Colon (tissue), 2 donors: ENCODE measurements around the gene KLHDC7B.

ENCODE experiments used
- FAIRE-seq: peaks from 2 replicates; lab custom pipeline; 2012; peaks lifted over from hg19 to GRCh38; lab: Jason Lieb, UNC
- donor health status: control.
- donor health status: control.

The KLHDC7B gene

DNA sequence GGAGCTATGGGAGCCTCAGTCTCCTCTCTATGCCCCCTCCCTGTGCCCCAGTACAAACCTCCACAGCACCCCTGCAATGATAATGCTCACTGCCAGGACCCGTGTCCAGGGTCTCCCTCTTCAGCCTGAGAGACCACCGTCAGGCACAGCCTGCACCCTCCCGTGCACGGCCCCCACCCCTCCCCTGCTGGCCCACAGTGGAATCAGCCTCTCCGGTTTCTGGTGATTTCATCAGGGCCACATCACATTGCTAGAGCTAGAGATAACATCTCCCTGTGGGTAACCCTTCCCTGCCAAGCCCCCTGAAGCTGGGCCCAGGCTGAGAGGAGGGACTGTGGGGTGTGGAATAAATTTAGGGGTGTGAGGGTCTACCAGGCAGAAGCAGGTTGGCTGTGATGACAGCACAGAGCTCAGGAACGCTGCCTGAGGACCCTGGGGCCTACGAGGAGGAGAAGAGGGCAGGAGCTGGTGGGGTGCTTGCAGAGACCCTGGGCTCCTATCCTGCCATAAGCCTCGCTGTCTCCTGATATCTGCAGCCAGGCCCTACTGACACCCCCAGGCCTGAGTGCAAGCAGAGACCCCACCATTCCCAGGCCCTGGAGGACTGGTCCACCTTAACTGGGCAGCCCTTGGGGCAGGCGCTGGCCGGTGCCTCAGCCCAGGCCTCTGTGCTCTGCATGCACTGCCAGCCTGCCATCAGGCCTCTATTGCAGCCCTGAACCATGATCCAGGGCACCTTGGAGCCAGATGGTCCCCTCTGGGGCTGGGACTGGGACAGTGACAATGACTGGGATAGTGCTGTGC, at the start of gene KLHDC7B:
TSS of gene KLHDC7B (plus strand) at position 378 of the 804 bp plus-strand sequence. CDS start at position 723, 345 bp downstream.
- no peak for FAIRE-seq

DNA sequence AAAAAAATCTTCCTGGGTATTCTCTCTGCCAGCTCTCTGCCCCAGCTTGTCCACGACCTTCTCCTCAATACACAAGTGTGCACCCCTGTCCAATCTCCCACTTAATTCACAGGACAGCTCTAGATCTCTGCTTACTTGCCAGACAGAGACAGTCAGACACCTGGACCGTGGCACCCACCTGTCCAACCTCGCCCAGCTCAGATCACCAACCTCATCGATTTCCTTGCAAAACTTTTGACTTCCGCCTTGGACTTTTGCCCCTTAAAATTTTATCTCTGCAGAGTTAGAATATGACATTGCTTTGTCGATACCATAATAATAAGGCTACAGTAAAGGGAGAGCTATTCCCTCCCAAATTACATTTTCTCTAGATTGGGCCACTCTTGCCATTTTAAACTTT, 48.6 kb upstream of the KLHDC7B start:
- no peak for FAIRE-seq

DNA sequence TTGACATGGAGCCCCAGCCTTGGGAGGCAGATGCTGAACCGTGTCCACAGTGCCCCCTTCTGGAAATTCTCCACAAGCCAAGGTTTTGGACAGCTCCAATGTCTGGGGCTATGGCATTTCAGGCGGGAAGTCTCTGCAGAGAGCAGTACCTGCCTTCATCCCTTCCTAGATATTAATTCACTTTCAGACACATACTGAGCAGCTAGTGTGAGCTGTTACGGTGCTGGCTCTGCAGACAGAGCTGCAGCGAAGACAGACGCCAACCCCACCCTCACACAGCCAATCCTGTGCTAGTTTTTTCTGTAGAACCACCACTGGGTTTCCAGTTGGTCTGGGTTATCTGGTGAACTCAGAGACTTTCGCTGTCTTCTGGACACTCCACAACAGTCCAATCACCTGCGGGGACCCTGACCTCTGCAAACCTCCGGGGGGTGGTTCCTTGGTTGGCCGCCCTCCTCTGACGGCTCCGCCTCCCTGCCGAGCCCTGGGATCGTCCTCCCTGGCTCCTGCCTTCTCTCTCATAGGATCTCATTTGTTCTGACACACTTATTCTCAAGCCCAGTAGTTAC, 47.3 kb upstream of the KLHDC7B start:
- no peak for FAIRE-seq

DNA sequence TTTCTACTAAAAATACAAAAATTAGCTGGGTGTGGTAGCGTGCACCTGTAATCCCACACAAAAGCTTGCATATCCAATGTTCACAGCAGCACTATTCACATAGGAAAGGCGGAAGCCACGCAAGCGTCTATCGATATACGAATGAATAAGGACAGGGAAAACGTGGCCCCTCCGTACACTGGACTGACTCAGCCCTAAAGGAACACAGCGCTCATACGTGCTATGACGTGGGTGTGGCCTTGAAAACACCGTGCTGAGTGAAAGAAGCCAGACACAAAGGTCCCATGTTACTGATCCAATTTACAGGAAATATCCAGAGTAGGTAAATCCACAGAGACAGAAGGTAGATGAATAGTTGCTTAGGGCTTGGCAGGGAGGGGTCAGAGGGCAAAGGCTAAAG, 45.2 kb upstream of the KLHDC7B start:
- no peak for FAIRE-seq

DNA sequence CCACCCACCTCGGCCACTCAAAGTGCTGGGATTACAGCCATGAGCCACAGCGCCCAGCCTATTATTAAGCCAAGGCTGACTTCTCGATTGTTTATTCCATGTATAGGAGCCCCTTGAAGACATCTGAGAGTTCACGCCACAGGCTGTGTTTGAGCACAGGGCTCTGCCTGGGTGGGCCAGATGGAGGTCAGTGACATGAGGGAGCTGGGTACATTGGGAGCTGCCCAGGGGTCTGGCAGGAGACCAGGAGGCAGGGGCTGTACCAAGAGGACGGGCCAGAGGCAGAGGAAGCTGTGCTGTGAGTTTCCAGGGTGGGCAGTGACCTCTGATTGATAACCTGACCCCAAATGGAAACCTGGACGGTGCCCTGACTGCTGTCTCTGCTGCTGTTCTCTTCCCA, 43.6 kb upstream of the KLHDC7B start:
- FAIRE-seq, result no peak

DNA sequence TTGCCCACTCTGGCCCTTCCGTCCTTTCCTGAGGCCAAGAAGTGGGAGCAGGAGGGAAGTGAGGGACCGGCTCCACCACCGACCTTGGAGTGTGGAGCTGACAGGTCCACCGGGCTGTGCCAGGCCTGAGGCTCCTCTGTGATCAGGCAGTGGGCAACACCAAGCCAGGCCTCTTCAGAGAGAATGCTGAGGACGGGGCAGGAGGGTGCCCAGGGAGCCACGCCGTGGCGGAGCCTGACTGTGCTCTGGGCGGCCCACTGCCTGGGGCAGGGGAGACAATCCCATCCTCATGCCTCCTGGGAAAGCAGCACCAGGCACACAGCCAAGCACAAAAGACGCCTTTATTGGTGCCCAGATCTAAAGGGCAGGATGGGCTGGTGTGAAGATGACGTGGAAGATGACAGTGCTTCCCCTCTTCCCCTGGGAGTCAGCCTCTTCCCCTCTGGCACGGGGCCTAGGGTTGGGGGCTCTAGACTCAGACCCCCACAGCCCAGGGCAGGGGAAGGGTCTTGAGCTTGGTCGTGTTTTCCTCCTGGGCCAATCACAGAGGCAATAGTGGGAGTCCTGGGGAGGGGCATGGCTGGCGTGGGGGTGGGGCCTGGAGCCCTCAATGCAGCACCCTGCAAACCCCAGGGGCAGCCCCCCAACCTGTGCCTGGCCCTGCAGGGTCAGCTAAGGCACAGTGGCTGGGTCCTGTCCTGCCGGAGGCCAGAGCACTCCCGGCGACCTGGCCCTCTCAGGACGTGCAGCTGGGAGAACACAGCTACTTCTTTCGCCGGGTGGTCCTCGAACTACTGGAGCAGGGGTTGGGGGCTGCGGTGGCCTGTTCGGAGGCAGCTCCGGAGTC, 42.8 kb upstream of the KLHDC7B start:
- FAIRE-seq, result no peak

DNA sequence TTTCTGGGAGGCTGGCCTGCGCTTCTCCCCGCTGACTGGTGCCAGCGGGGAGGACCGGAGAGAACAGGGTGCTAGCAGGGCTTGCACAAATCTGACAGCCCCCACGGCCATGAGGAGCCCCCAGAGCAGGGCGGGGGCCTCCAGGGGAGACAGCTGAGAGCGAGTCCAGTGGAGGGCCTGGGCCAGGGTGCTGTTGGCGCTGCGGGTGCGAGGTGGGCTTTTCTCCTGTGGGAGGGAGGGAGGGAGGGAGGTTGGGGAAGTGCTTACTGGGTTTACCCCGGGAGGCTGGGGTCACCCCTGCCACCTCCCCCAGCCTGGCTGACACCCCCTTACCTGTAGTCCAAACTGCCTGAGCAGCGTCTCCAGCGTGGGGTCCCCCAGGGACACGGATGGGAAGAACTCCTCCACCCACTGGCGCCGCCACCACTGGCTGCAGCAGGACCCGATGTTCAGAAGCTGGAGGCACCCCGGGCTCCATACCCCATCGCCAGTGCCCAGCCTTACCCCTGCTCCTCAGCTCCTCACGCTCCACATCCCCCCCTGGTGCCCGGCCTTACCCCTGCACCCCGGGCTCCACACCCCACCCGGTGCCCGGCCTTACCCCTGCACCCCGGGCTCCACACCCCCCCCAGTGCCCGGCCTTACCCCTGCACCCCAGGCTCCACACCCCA, 42.1 kb upstream of the KLHDC7B start:
- no peak for FAIRE-seq

DNA sequence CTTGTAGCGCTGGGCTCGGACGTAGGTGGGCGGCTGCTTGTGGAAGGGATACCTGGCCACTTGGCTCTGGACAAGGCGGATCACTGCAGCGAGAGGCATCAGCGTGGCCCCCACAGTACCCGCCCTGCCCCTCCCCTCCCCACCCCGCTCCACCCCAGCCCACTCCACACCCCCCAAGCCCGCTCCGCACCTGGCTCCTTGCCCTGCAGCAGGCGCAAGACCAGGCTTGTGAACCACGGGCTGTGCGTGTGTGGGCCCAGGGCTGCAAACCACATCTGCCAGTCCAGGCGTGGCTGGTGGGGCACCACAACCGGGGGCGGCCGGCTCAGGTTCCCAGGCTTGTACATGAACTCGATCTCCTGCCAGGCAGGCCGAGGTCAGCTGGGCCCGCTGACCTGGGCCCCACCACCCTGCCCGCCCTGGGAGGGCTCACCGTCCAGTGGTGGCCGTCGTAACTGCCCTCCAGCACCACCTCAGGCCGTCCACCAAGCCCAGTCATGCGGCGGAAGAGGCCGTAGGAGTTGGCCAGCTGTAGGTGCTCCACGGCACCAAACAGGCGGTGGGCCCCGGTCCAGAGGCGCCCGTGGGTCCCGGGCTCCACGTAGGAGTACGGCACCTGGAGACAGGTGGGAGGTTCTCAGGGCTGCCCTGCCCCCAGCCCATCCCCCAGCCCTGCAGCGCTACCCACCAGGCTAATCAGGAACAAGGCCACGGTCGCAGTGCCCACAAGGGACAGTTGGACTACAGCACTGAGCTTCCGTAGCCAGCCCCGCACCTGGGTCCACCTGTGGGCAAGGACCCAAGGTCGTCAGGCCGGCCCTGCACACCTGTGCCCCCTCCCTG, 41.1 kb upstream of the KLHDC7B start:
- no peak for FAIRE-seq

DNA sequence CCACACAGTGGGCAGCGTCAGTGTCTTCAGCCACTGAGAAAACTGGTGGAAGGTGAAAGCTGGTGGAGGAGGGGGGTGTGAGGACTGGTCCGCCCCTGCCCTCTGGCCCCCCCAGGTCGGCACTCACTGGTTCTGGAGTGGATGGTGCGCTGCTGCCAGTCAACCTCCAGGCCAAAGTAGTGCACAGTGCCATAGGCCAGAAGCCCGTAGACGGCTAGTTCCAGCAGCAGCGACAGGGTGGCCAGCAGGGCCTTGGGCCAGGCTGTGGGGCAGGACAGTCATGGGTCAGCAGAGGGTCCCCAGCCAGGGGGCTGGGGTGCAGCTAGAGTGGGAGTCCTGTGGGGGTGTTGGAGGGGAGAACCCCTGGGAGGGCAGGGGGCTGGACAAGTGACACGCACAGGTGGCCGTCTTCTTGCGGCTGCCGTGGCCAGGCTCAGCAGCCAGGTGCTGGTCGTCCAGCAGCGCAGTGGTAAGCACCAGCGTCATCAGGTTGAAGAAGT, 40.4 kb upstream of the KLHDC7B start:
- FAIRE-seq, result no peak

DNA sequence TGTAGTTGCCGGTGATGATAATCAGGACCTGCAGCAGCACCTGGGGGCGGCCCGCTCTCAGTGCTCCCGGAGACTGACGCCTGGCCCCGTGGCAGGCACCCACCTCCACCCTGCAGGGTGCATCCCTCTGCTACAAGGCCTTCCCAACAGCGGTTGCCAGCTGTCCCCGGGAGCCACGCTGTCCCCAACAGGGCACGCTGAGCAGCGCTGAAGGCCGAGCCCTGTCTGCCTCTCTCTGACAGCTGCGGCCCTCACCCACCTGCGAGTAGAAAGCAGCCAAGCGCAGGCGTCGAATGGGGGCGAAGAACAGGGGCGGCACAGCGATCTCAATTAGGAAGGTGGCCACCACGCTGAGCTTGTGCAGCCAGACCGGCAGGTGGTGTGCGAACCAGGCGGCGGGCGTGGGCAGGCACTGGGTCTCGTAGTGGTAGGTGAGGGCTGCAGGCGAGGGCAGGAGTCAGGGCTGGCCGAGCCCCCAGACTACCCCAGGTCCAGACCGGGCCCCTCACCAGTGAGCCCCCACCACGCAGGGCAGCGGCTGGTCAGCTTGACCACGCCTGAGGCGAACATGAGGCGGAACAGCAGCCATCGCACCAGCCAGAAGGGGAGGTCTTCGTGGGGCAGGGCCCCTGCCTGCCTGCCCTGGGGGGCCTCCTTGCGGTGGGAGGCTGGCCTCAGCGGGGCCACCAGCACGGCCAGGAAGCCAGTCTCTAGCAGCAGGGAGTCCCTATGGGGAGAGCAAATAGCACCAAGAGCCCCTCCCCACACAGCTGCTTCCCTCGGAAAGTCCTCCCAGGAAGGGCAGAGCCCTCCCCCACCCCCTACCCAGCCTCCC, 39.7 kb upstream of the KLHDC7B start:
- no peak for FAIRE-seq

DNA sequence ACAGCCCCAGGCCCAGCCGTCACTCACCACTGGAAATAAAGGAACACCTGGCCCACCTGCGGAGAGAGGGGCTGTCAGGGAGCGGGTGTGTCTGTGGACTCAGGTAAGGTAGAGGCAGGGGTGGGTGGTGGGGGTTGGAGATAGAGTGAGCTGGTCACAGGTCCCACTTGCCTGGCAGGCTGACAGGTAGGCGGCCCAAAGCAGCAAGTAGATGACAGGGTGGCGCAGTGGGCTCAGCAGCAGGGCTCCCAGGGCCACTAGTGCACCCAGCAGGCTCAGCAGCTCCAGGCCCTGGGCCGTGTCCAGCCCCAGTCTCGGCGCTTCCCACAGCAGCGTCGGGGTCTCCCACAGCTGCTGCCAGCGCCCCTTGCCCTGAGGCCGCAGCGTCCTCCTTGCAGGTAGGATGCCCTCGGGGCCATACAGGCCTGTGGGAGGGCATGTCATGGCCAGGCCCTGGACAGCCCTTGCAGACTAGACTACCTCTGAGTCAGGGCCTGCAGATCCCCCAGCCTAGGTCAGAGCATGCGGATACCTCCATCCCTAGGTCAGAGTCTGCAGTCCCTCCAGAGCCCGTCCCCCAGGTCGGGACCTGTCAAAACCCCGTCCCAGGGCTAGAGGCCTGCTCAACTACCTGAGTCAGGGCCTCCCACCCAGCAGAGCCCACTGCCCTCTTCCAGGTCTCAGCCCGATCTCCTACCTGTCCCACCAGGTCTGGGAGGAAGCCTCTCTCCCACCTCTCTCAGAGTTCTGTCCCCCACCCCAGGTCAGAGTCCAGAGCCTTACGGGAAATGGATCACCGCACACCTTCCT, 38.9 kb upstream of the KLHDC7B start:
- FAIRE-seq, result no peak

DNA sequence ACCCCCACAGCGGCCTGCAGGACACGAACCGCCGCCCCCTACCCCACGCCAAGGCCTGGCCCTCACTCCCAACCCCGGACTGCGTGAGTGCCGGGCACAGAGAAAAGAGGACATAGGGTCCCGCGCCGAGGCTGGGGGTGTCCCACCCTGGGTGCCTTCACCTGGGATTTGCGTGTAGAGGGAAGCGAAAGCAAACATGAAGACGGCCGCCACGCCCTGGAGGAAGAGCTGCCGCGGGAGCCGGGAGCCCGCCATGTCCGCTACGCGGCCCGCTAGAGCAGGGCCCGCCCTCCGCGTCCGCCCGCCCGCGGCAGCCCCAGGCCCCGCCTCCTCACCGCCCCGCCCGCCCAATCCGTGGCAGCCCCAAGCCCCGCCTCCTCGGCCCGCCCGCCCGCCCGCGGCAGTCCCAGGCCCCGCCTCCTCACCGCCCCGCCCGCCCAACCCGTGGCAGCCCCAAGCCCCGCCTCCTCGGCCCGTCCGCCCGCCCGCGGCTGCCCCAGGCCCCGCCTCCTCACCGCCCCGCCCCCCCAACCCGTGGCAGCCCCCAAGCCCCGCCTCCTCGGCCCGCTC, 38.2 kb upstream of the KLHDC7B start, which contains the start of gene LMF2:
TSS of gene LMF2 (minus strand) at position 282 of the 570 bp plus-strand sequence. CDS start at position 255, 27 bp downstream.
- no peak for FAIRE-seq

DNA sequence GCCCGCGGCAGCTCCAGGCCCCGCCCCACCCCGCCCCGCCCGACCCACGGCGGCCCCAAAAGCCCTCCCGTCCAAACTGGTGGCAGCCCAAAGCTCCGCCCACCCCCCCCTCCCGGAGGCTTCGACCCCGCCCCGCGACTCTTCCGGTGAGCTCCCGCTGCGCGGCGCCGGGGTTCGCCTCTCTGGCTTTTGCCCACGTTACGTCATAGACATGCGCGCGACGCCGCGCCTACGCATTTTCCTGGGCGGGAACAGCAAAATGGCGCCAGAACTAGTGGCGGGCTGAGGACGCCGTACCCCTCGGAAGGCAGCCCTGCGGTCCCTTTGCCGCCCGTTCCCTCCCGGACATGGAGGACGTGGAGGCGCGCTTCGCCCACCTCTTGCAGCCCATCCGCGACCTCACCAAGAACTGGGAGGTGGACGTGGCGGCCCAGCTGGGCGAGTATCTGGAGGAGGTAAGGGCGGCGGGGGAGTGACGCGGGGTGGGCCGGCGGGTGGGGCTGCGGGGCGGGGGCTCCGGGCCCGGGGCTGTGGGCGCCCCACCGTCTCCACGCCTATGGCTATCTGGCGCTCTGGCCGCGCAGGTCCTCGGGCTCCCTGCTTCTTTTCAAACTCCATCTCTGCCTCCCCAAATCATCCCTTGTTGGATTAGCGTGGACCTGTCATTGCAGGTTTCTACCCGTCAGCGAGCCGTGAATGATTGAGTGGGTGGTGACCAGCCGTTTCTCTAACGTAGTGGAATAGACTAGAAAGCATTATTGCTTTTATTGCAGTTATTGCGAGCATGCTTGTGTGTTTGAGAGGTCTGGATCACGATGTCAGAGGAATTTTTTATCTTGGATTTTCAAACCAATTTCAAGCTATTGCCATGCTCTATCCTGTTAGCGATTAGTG, 37.5 kb upstream of the KLHDC7B start, which contains the start of gene NCAPH2:
TSS of gene NCAPH2 (plus strand) at position 234 of the 894 bp plus-strand sequence. CDS start at position 348, 114 bp downstream.
- no peak for FAIRE-seq

DNA sequence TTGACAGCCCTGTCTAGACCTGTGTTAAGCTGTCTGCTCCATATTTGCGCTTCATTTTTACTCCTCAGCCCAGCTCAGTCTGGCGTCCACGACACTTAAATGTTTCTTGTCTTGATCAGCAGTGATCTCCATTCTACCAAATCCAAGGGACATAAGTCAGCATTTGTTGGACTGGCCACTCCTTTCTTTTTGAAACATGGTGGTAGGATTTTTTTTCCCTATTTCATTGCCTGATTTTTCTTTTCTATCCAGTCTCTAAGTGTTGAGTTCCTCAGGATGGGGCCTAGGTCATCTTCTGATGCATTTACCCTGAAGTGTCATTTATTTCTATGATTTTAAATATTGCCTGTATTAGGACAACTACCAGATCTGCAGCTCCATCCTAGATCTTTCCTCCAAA, 36.8 kb upstream of the KLHDC7B start:
- no peak for FAIRE-seq

DNA sequence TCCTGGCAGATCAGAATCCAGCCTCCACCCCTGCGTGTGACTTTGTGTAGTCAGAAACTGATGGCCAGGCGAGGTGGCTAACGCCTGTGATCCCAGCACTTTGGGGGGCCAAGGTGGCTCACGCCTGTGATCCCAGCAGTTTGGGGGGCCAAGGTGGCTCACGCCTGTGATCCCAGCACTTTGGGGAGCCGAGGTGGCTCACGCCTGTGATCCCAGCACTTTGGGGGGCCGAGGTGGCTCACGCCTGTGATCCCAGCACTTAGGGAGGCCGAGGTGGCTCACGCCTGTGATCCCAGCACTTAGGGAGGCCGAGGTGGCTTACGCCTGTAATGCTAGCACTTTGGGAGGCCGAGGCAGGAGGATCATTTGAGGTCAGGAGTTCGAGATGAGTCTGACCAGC, 32.5 kb upstream of the KLHDC7B start:
- no peak for FAIRE-seq

DNA sequence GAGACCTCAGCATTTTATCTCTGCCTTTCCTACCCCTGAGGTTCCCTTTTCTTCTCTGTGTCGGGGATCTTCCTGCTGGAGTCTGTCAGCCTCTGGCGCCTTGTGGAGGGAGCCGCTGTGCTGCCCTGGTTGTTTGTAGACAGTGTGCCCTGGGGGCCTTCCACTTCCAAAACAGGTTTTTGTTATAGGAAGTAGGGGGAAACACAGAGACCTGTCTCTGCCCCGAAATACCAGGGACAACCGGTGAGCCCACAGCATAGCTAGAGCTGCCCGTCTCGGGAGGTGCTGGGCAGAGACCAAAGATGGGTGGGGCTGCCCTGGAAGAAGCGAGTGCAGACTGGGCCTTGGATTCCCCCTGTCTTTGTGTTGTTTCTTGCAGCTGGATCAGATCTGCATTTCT, 29.6 kb upstream of the KLHDC7B start:
- no peak for FAIRE-seq

DNA sequence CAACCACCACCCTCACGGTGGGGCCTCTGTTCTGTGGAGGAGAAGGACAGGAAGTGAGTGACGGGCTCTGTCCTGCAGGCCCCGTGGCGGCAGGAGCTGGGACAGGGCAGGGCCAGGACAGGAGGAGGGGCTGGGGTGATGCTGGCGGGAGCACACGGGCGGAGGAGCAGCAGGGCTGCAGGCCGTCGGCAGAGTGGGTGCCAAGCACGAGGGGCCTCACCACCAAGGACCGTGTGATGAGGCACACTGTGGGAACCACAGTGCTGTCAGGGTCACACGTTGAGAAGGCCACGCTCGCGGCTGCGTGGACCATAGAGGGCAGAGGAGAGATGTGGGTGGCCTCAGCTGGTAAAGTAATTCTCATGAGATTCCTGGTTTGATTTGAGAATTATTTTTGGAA, 28.8 kb upstream of the KLHDC7B start:
- FAIRE-seq, result no peak
